B cell (primary cell): ENCODE data around the gene MAP3K5. TPM values are rescaled to one million over a fixed set of nuclear protein-coding genes. Genes with fewer than 3 reads are reported as not detected.

Experiments used
- ATAC-seq: fragments of 200-7000 bp; cut with Tn5 transposase; one replicate; pipeline ENCODE4 v1.10.0; 2021; ENCODE audit warnings: low read depth, mild to moderate bottlenecking, moderate number of reproducible peaks, moderate library complexity
- CTCF ChIA-PET: fragments of 350-600 bp; sonication (Branson Sonifier 250); formaldehyde crosslinking; loops from one replicate; lab custom pipeline; 2021; ENCODE audit warnings: antibody characterized with exemption, inconsistent platforms; lab: Charles Lee
- POLR2A ChIA-PET: fragments of 350-600 bp; sonication (Branson Sonifier 250); formaldehyde crosslinking; loops from one replicate; lab custom pipeline; 2021; ENCODE audit warnings: antibody characterized with exemption; lab: Charles Lee
- DNase-seq: peaks from one replicate; pipeline ENCODE4 v3.0.0; 2013
- H2AFZ ChIP-seq: 2 replicates; pipeline ENCODE4 v1.6.1; 2012; ENCODE audit warnings: mild to moderate bottlenecking, low read depth, low read length; ENCODE audit not compliant: insufficient read depth, poor library complexity, severe bottlenecking
- H3K27ac ChIP-seq, 2 donors: 1 replicate in 1 of 2; 2 replicates in 1 of 2; pipeline ENCODE4 v1.5.1; 2012 to 2013; ENCODE audit warnings: low read length in 2 of 2, mild to moderate bottlenecking in 2 of 2, moderate library complexity in 1 of 2
- H3K27me3 ChIP-seq, 4 experiments: fragments of 200-600 bp in 1 of 4; sonication (generic) in 1 of 4; replicated peaks in 1 of 4; 1 replicate in 2 of 4; 2 replicates in 2 of 4; pipeline versions ENCODE4 v1.6.1 to v1.7.0; 2013 to 2016; ENCODE audit warnings: low read length in 3 of 4, mild to moderate bottlenecking in 2 of 4, mixed read lengths in 1 of 4, moderate library complexity in 1 of 4; ENCODE audit not compliant: insufficient read depth in 4 of 4, control insufficient read depth in 3 of 4; ENCODE audit errors: control extremely low read depth in 1 of 4
- H3K36me3 ChIP-seq, 2 experiments: replicated peaks in 1 of 2; 1 replicate in 1 of 2; 2 replicates in 1 of 2; pipeline versions ENCODE4 v1.6.1 to v1.7.1; 2013; ENCODE audit warnings: low read length in 1 of 2; ENCODE audit not compliant: insufficient read depth in 2 of 2, control insufficient read depth in 1 of 2; ENCODE audit errors: control extremely low read depth in 1 of 2, extremely low read depth in 1 of 2
- H3K4me1 ChIP-seq, 2 donors: fragments of 200-600 bp in 1 of 2; sonication (generic) in 1 of 2; 1 replicate in 1 of 2; 2 replicates in 1 of 2; pipeline versions ENCODE4 v1.5.1 to v1.6.1; 2013 to 2017; ENCODE audit warnings: low read length in 2 of 2; ENCODE audit not compliant: control insufficient read depth in 2 of 2, insufficient read depth in 2 of 2
- H3K4me2 ChIP-seq: replicated peaks from 2 replicates; pipeline ENCODE3; 2012; ENCODE audit warnings: mild to moderate bottlenecking, low read depth, low read length; ENCODE audit not compliant: poor library complexity, severe bottlenecking
- H3K4me3 ChIP-seq, 5 experiments: fragments of 200-600 bp in 1 of 5; sonication (generic) in 1 of 5; 1 replicate in 3 of 5; 2 replicates in 2 of 5; pipeline versions ENCODE4 v1.5.1 to v1.7.0; 2011 to 2016; ENCODE audit warnings: low read length in 4 of 5, mild to moderate bottlenecking in 4 of 5, low read depth in 2 of 5, control low read depth in 1 of 5, moderate library complexity in 1 of 5; ENCODE audit not compliant: insufficient read depth in 1 of 5; ENCODE audit errors: control extremely low read depth in 1 of 5, extremely low read depth in 1 of 5
- H3K79me2 ChIP-seq: fragments of 200-600 bp; sonication (generic); one replicate; pipeline ENCODE4 v1.6.0; 2016; ENCODE audit warnings: low read length; ENCODE audit not compliant: control insufficient read depth, insufficient read depth
- H3K9ac ChIP-seq: fragments of 200-600 bp; sonication (generic); 2 replicates; pipeline ENCODE4 v1.6.1; 2017; ENCODE audit warnings: mild to moderate bottlenecking, low read length, moderate library complexity
- H3K9me3 ChIP-seq, 3 donors: one replicate each; pipeline versions ENCODE4 v1.6.1 to v1.7.1; 2013; ENCODE audit warnings: low read length in 2 of 3; ENCODE audit not compliant: control insufficient read depth in 2 of 3, insufficient read depth in 1 of 3; ENCODE audit errors: control extremely low read depth in 1 of 3
- H4K20me1 ChIP-seq: 2 replicates; pipeline ENCODE4 v1.6.0; 2012; ENCODE audit warnings: mild to moderate bottlenecking, low read length; ENCODE audit not compliant: insufficient read depth, control insufficient read depth, poor library complexity, severe bottlenecking
- H3K27ac Mint-ChIP-seq: one replicate; pipeline ENCODE4 v1.8.0; 2021; ENCODE audit warnings: mixed read lengths
- H3K27me3 Mint-ChIP-seq: one replicate; pipeline ENCODE4 v1.8.0; 2021; ENCODE audit warnings: mixed read lengths
- H3K4me1 Mint-ChIP-seq: one replicate; pipeline ENCODE4 v1.8.0; 2021; ENCODE audit warnings: mixed read lengths
- H3K4me3 Mint-ChIP-seq: one replicate; pipeline ENCODE4 v1.8.0; 2021; ENCODE audit warnings: mixed read lengths
- H3K9me3 Mint-ChIP-seq: one replicate; pipeline ENCODE4 v1.8.0; 2022; ENCODE audit warnings: mixed read lengths; ENCODE audit not compliant: insufficient read depth
- CTCF ChIP-seq: fragments of 200-600 bp; IDR thresholded peaks from one replicate; pipeline ENCODE4 v1.8.0; 2022; ENCODE audit warnings: antibody characterized with exemption, mild to moderate bottlenecking
- EZH2 ChIP-seq: IDR thresholded peaks from 2 replicates; pipeline ENCODE4 v1.6.1; 2012; ENCODE audit warnings: borderline replicate concordance, low read depth, mild to moderate bottlenecking, moderate library complexity, low read length; ENCODE audit not compliant: insufficient read depth, poor library complexity, severe bottlenecking
- WGBS: methylation state at CpG from one replicate; pipeline ENCODE4 v1.1.5; 2013; ENCODE audit warnings: missing lambda C conversion rate; ENCODE audit not compliant: insufficient coverage; 5-methylcytosine and 5-hydroxymethylcytosine counted together
- intact Hi-C: fragments of 100-400 bp; cut with micrococcal nuclease; formaldehyde crosslinking; loops from one replicate; pipeline ENCODE4 v1.10.0; 2022
- polyA plus RNA-seq: library from polyadenylated mRNA; depleted of rRNA; stranded (reverse); fragments of >200 nt; gene quantifications from 2 replicates; pipeline ENCODE4 v1.2.3, GENCODE V29; 2012
- total RNA-seq, 2 donors: library from RNA; stranded (reverse); fragments of 120-200 nt in 1 of 2; gene quantifications; 1 replicate in 1 of 2; 2 replicates in 1 of 2; pipeline versions ENCODE4 v1.2.3 to v1.2.4, GENCODE V29; 2013 to 2022

Gene MAP3K5
- total and polyA plus RNA-seq, 2 donors (not counting 1 experiment from before 2014, with no cell fraction given): 5.7 to 34.1 TPM

GRCh38 chr6:136822376-136823127 is 30.3 kb upstream of the MAP3K5 start, which contains the start of gene PEX7:
PEX7 (plus strand) TSS chr6:136822592; CDS start chr6:136822666, 74 bp downstream.
- Mint-ChIP-seq H3K27me3 (peaks cover 9% of the 10 kb centered on the region), H3K4me1 (peaks cover 18% of the 10 kb centered on the region), H3K4me3 (peak within 1 kb of the TSS; percentile 90), H3K9me3 (no peaks in the 10 kb centered on the region), H3K27ac (peak within 1 kb of the TSS; percentile 91)
- peak; percentile 94 for DNase-seq
- peaks cover 3% of the 10 kb centered on the region for H3K79me2 ChIP-seq
- peak within 1 kb of the TSS; percentile 88 for H3K9ac ChIP-seq
- no peaks in the 10 kb centered on the region for H4K20me1 ChIP-seq
- POLR2A ChIA-PET: interaction anchor here (0.6 to 1.6 kb wide), 5 partner anchors 30 to 277 kb away, joined by 3 to 7 read pairs (median 3); partner anchors contain the start of gene MAP3K5
- WGBS: 1% methylated on average over 76 of the region's 78 CpGs
- H3K27me3 ChIP-seq: peaks cover 0 to 3% (median 0%) of the 10 kb centered on the region in 4 experiments
- CTCF ChIA-PET: interaction anchor here (0.5 to 3.2 kb wide), 8 partner anchors 23 to 533 kb away, joined by 3 to 22 read pairs (median 4); partner anchors contain the start of genes BCLAF1 and MAP3K5
- TF ChIP-seq EZH2 (no peak), CTCF (peak; percentile 82)
- intact Hi-C loops: loop anchor here (1.0 to 10.0 kb wide), 7 partner anchors 30 to 534 kb away; partner anchors contain the start of genes BCLAF1, IFNGR1, MAP3K5 and SLC35D3
- H3K9me3 ChIP-seq: peaks cover 0 to 6% (median 0%) of the 10 kb centered on the region in 3 donors
- peaks cover 11 to 12% of the 10 kb centered on the region in 2 donors for H3K4me1 ChIP-seq
- H3K4me3 ChIP-seq: peak within 1 kb of the TSS; percentile 45 to 87 (median 71)
- peak within 1 kb of the TSS; percentile 82 for H3K4me2 ChIP-seq
- peak within 1 kb of the TSS; percentile 99 for H2AFZ ChIP-seq
- ATAC-seq: peak; percentile 91
- H3K36me3 ChIP-seq: no peaks in the 10 kb centered on the region
- peak within 1 kb of the TSS; percentile 65 to 95 for H3K27ac ChIP-seq
